Measurements from ENCODE around the gene WDR91.
"Not testable (repeated sequence)": the region's sequence is repeated elsewhere in the genome, so short reads cannot be mapped to it uniquely, and the experiment has no call there.

Gene WDR91

GRCh38 chr7:135234727-135235126, 23.4 kb upstream of the WDR91 start:
- TF ChIP-seq, protein P1, sequence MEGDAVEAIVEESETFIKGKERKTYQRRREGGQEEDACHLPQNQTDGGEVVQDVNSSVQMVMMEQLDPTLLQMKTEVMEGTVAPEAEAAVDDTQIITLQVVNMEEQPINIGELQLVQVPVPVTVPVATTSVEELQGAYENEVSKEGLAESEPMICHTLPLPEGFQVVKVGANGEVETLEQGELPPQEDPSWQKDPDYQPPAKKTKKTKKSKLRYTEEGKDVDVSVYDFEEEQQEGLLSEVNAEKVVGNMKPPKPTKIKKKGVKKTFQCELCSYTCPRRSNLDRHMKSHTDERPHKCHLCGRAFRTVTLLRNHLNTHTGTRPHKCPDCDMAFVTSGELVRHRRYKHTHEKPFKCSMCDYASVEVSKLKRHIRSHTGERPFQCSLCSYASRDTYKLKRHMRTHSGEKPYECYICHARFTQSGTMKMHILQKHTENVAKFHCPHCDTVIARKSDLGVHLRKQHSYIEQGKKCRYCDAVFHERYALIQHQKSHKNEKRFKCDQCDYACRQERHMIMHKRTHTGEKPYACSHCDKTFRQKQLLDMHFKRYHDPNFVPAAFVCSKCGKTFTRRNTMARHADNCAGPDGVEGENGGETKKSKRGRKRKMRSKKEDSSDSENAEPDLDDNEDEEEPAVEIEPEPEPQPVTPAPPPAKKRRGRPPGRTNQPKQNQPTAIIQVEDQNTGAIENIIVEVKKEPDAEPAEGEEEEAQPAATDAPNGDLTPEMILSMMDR (IDR thresholded peaks at IDR 0.05; ENCODE audit: borderline replicate concordance, control extremely low read depth, extremely low read depth, insufficient read depth, missing control alignments), result no peak
- no peak for DNase-seq (ENCODE audit: low spot score)
- in situ Hi-C loops (cut with MboI; ENCODE audit: low sequenced_read_pairs, unreplicated experiment), result no loop called here

- DNase-seq (ENCODE audit: low spot score); in situ Hi-C loops (cut with MboI; ENCODE audit: low sequenced_read_pairs, unreplicated experiment): not testable (repeated sequence)
These were observed 22.8 kb upstream of the WDR91 start for GRCh38 chr7:135234095-135234494.

- DNase-seq (ENCODE audit: low spot score), result no peak
- in situ Hi-C loops (cut with MboI; ENCODE audit: low sequenced_read_pairs, unreplicated experiment), result no loop called here
- TF ChIP-seq, protein P1 (IDR thresholded peaks at IDR 0.05; ENCODE audit: borderline replicate concordance, control extremely low read depth, extremely low read depth, insufficient read depth, missing control alignments), result no peak
These were observed 22.2 kb upstream of the WDR91 start, which contains the start of gene STRA8 for GRCh38 chr7:135233570-135233969. STRA8 (plus strand) TSS chr7:135233838; CDS start chr7:135240525, 6,687 bp downstream.

DNA sequence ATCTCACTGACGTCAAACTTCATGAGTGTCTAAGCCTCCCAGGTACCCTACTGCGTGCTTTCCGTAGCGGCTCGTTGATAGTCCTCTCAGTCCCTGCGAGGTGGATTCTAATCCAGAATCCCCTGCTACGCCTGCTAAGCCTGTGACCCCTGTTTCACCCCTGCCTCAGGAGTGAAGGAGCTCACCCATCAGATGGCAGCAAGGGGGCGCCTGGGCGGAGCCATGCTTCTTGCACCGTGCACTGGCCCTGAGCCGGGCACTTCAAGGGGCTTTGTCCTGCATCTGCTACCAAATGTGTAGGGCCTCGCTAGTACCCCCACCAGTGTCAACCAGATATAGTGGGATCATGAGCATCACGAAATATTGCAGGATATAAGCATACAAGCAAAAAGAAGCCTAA, 21.4 kb upstream of the WDR91 start:
- in situ Hi-C loops (cut with MboI; ENCODE audit: low sequenced_read_pairs, unreplicated experiment), result no loop called here
- TF ChIP-seq, protein P1 (IDR thresholded peaks at IDR 0.05; ENCODE audit: borderline replicate concordance, control extremely low read depth, extremely low read depth, insufficient read depth, missing control alignments), result no peak
- DNase-seq (ENCODE audit: low spot score), result no peak

DNA sequence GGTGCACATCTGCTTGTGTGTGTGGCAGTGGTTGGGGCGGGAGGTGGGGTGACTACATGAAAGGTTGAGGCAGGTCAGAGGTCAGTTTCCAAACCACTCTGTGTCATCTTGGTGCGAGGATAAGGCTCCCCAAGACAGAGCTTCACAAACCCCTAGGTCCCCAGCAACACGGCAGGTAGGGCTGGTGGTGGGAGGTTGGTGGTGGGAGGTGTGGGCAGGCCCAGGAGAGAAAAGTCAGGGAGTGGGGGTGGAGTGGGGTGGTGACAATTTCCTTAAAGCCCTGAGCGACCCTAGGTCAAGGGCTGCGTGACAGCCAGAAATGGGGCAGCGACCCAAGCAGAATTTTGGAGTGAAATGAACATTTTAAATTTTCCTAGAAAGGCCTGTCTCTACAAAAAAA, 20.8 kb upstream of the WDR91 start:
- in situ Hi-C loops (cut with MboI; ENCODE audit: low sequenced_read_pairs, unreplicated experiment), result no loop called here
- no peak for DNase-seq (ENCODE audit: low spot score)
- TF ChIP-seq, protein P1 (IDR thresholded peaks at IDR 0.05; ENCODE audit: borderline replicate concordance, control extremely low read depth, extremely low read depth, insufficient read depth, missing control alignments), result no peak

- DNase-seq (ENCODE audit: low spot score), result no peak
- in situ Hi-C loops (cut with MboI; ENCODE audit: low sequenced_read_pairs, unreplicated experiment), result no loop called here
- TF ChIP-seq, protein P1 (IDR thresholded peaks at IDR 0.05; ENCODE audit: borderline replicate concordance, control extremely low read depth, extremely low read depth, insufficient read depth, missing control alignments), result no peak
These were observed 20.4 kb upstream of the WDR91 start for GRCh38 chr7:135231686-135232085.

- in situ Hi-C loops (cut with MboI; ENCODE audit: low sequenced_read_pairs, unreplicated experiment), result no loop called here
These were observed 12.7 kb upstream of the WDR91 start for GRCh38 chr7:135224027-135224426.

More at GRCh38 chr7:135224027-135224426, 12.7 kb upstream of the WDR91 start:
- TF ChIP-seq, protein P1 (IDR thresholded peaks at IDR 0.05; ENCODE audit: borderline replicate concordance, control extremely low read depth, extremely low read depth, insufficient read depth, missing control alignments), result no peak
- no peak for DNase-seq (ENCODE audit: low spot score)
